ENCODE measurements around the gene ZFP36L2.

- TF ChIP-seq TAF1 (IDR thresholded peaks at IDR 0.05; ENCODE audit: borderline replicate concordance, low read depth, low read length), result no peak
- TF ChIP-seq POLR2A (IDR thresholded peaks at IDR 0.05; ENCODE audit: low read depth, low read length), result no peak
Measured at GRCh38 chr2:43250015-43250414, 23.6 kb upstream of the ZFP36L2 start.

All from GM12892 (cell line).